GM12878 (cell line): ENCODE measurements around the gene MTX1. TPM values are rescaled to one million over a fixed set of nuclear protein-coding genes. Genes with fewer than 3 reads are reported as not detected.

Experiments used
- ATAC-seq: fragments of 200-7000 bp; cut with Tn5 transposase; 3 replicates; pipeline ENCODE4 v1.9.1; 2020; ENCODE audit warnings: mild to moderate bottlenecking, moderate library complexity
- BruUV-seq: library from RNA; stranded (reverse); fragments of 400-500 nt; replicated peaks from 2 replicates; lab custom pipeline; 2021; lab: Mats Ljungman, UMichigan
- CTCF ChIA-PET: fragments of 300-600 bp; sonication (Branson Sonifier 250); formaldehyde crosslinking; extraction: SDS; loops from one replicate; lab custom pipeline; 2021; ENCODE audit warnings: inconsistent platforms; lab: Yijun Ruan, JAX
- POLR2A ChIA-PET: fragments of 350-600 bp; formaldehyde crosslinking; extraction: SDS; loops from one replicate; lab custom pipeline; 2021; ENCODE audit warnings: inconsistent platforms; lab: Charles Lee
- RAD21 ChIA-PET: fragments of 300-600 bp; sonication (Branson Sonifier 250); formaldehyde crosslinking; loops from one replicate; lab custom pipeline; 2023; ENCODE audit warnings: antibody characterized with exemption; ENCODE audit not compliant: unreplicated experiment; lab: Charles Lee
- SMC1A ChIA-PET: fragments of 300-600 bp; sonication (Branson Sonifier 250); formaldehyde crosslinking; loops from one replicate; lab custom pipeline; 2023; ENCODE audit not compliant: unreplicated experiment, uncharacterized antibody; lab: Charles Lee
- DNase-seq: peaks from one replicate; pipeline ENCODE4 v3.0.0-alpha.2; 2011; ENCODE audit warnings: low read depth, low spot score
- FAIRE-seq: peaks from 3 replicates; lab custom pipeline; 2011; peaks lifted over from hg19 to GRCh38; lab: Jason Lieb, UNC
- H2AFZ ChIP-seq: 2 replicates; pipeline ENCODE4 v1.6.0; 2011; ENCODE audit warnings: low read depth, low read length, control low read depth; ENCODE audit not compliant: control insufficient read depth
- H3K27ac ChIP-seq: 2 replicates; pipeline ENCODE4 v1.5.1; 2011; ENCODE audit warnings: control low read depth; ENCODE audit not compliant: control insufficient read depth, insufficient read depth
- H3K27me3 ChIP-seq, 2 experiments: replicated peaks in 1 of 2; 2 replicates each; pipeline versions ENCODE4 v1.6.0 to v1.6.1; 2011; ENCODE audit warnings: low read length in 1 of 2; ENCODE audit not compliant: control insufficient read depth in 2 of 2, insufficient read depth in 2 of 2
- H3K36me3 ChIP-seq, 2 experiments: 2 replicates each; pipeline ENCODE4 v1.5.1; 2011; ENCODE audit warnings: low read length in 1 of 2; ENCODE audit not compliant: control insufficient read depth in 2 of 2, insufficient read depth in 2 of 2
- H3K4me1 ChIP-seq: 2 replicates; pipeline ENCODE4 v1.6.1; 2011; ENCODE audit warnings: mild to moderate bottlenecking, low read length, moderate library complexity, mixed read lengths; ENCODE audit not compliant: control insufficient read depth, insufficient read depth
- H3K4me2 ChIP-seq: 2 replicates; pipeline ENCODE4 v1.6.0; 2011; ENCODE audit warnings: control low read depth; ENCODE audit not compliant: control insufficient read depth, insufficient read depth
- H3K4me3 ChIP-seq: fragments of 200-600 bp; sonication (generic); 2 replicates; pipeline ENCODE4 v1.5.1; 2016
- H3K79me2 ChIP-seq: 2 replicates; pipeline ENCODE4 v1.6.0; 2011; ENCODE audit warnings: low read length; ENCODE audit not compliant: control insufficient read depth, insufficient read depth
- H3K9ac ChIP-seq: 2 replicates; pipeline ENCODE4 v1.8.0; 2011; ENCODE audit warnings: low read length, control low read depth, mixed read lengths; ENCODE audit not compliant: control insufficient read depth, insufficient read depth
- H3K9me3 ChIP-seq: replicated peaks from 3 replicates; pipeline ENCODE4 v1.5.1; 2011; ENCODE audit warnings: mild to moderate bottlenecking, low read length; ENCODE audit not compliant: control insufficient read depth, insufficient read depth
- H4K20me1 ChIP-seq: 2 replicates; pipeline ENCODE4 v1.6.0; 2011; ENCODE audit not compliant: control insufficient read depth, insufficient read depth
- BRCA1 ChIP-seq: IDR thresholded peaks from 2 replicates; pipeline ENCODE4 v1.6.1; 2011; ENCODE audit warnings: low read depth, low read length, improper control_type of control experiment
- EGR1 ChIP-seq, 2 experiments: IDR thresholded peaks; 1 replicate in 1 of 2; 2 replicates in 1 of 2; pipeline ENCODE4 v1.6.1; 2011 to 2012; ENCODE audit warnings: low read depth in 2 of 2, low read length in 2 of 2, borderline replicate concordance in 1 of 2, mild to moderate bottlenecking in 1 of 2, moderate library complexity in 1 of 2
- EP300 ChIP-seq, 2 experiments: fragments of 150-350 bp in 1 of 2; IDR thresholded peaks; 2 replicates each; pipeline ENCODE4 v1.6.1; 2011 to 2012; ENCODE audit warnings: low read depth in 2 of 2, low read length in 2 of 2, borderline replicate concordance in 1 of 2, improper control_type of control experiment in 1 of 2, inconsistent platforms in 1 of 2; ENCODE audit not compliant: control insufficient read depth in 1 of 2
- GATAD2B ChIP-seq: fragments of 450-650 bp; conservative IDR thresholded peaks from 2 replicates; pipeline ENCODE4 v1.6.1; 2017; ENCODE audit warnings: low read depth, mild to moderate bottlenecking, moderate library complexity
- HCFC1 ChIP-seq: fragments of 150-350 bp; IDR thresholded peaks from 2 replicates; pipeline ENCODE4 v1.6.1; 2014; ENCODE audit warnings: low read length
- MTA2 ChIP-seq: fragments of 450-650 bp; IDR thresholded peaks from 2 replicates; pipeline ENCODE4 v1.6.1; 2016; ENCODE audit warnings: low read depth, mild to moderate bottlenecking, moderate library complexity
- MYB ChIP-seq: fragments of 150-350 bp; IDR thresholded peaks from 2 replicates; pipeline ENCODE4 v1.6.1; 2014; ENCODE audit warnings: mild to moderate bottlenecking, low read depth, low read length, borderline replicate concordance
- NFXL1 ChIP-seq: fragments of 450-650 bp; IDR thresholded peaks from 2 replicates; pipeline ENCODE4 v1.6.1; 2017; ENCODE audit warnings: antibody characterized with exemption, mild to moderate bottlenecking, borderline replicate concordance
- TAF1 ChIP-seq: IDR thresholded peaks from 2 replicates; pipeline ENCODE4 v1.6.1; 2011; ENCODE audit warnings: mild to moderate bottlenecking, low read depth, low read length, borderline replicate concordance
- TCF7 ChIP-seq: IDR thresholded peaks from 2 replicates; pipeline ENCODE4 v1.6.1; 2014; ENCODE audit warnings: antibody characterized with exemption, borderline replicate concordance
- ZNF217 ChIP-seq: fragments of 450-650 bp; IDR thresholded peaks from 2 replicates; pipeline ENCODE4 v1.6.1; 2017; ENCODE audit warnings: antibody characterized with exemption, mild to moderate bottlenecking
- ZNF687 ChIP-seq: fragments of 450-650 bp; IDR thresholded peaks from 2 replicates; pipeline ENCODE4 v1.6.1; 2017; ENCODE audit warnings: mild to moderate bottlenecking, moderate library complexity
- ZSCAN29 ChIP-seq: fragments of 450-650 bp; IDR thresholded peaks from 2 replicates; pipeline ENCODE4 v1.6.1; 2017; ENCODE audit warnings: mild to moderate bottlenecking, moderate library complexity
- WGBS: methylation state at CpG from one replicate; pipeline ENCODE4 v1.1.6; 2016; ENCODE audit warnings: low lambda C conversion rate; ENCODE audit not compliant: insufficient replicate concordance, insufficient coverage; ENCODE audit errors: missing lambda C conversion rate; 5-methylcytosine and 5-hydroxymethylcytosine counted together
- in situ Hi-C: fragments of 300-500 bp; cut with MboI; formaldehyde crosslinking; loops from 9 replicates; pipeline ENCODE4 v1.14.3; 2018; ENCODE audit warnings: mixed read lengths
- intact Hi-C: fragments of 100-400 bp; cut with micrococcal nuclease; formaldehyde crosslinking; loops from one replicate; pipeline ENCODE4 v1.14.2; 2022; ENCODE audit not compliant: unreplicated experiment
- polyA plus RNA-seq, 11 experiments: library from polyadenylated mRNA; depleted of rRNA in 4 of 11; unstranded in 6 of 11; stranded (reverse) in 5 of 11; fragments of >200 nt; fragmentation: Nextera tagmentation in 4 of 11; fragmentation: Illumina TruSeq in 1 of 11; extraction: Ambion mirVana in 4 of 11; extraction: Trizol in 1 of 11; gene quantifications; 1 replicate in 1 of 11; 2 replicates in 10 of 11; pipeline versions ENCODE4 v1.2.1 to v1.2.3, GENCODE V29; 2011 to 2016; ENCODE audit warnings: inconsistent platforms in 2 of 11, missing spikeins in 2 of 11, low read depth in 1 of 11
- total RNA-seq, 4 experiments: library from RNA; depleted of rRNA in 3 of 4; stranded (reverse); fragments of >200 nt in 3 of 4; fragmentation: Illumina TruSeq in 1 of 4; extraction: Trizol in 1 of 4; gene quantifications; 2 replicates each; pipeline versions ENCODE4 v1.2.1 to v1.2.3, GENCODE V29; 2013 to 2021
- TF ChIP-seq, protein P1 (sequence below): fragments of 150-350 bp; IDR thresholded peaks from 2 replicates; pipeline ENCODE4 v1.6.1; 2014; ENCODE audit warnings: mild to moderate bottlenecking, low read depth, low read length

The MTX1 gene
- total and polyA plus RNA-seq, 10 of the 15 experiments (the other 5 are each of a cell fraction or from before 2014, with no cell fraction given), result 15.8 to 92.0 (median 49.1) TPM

DNA sequence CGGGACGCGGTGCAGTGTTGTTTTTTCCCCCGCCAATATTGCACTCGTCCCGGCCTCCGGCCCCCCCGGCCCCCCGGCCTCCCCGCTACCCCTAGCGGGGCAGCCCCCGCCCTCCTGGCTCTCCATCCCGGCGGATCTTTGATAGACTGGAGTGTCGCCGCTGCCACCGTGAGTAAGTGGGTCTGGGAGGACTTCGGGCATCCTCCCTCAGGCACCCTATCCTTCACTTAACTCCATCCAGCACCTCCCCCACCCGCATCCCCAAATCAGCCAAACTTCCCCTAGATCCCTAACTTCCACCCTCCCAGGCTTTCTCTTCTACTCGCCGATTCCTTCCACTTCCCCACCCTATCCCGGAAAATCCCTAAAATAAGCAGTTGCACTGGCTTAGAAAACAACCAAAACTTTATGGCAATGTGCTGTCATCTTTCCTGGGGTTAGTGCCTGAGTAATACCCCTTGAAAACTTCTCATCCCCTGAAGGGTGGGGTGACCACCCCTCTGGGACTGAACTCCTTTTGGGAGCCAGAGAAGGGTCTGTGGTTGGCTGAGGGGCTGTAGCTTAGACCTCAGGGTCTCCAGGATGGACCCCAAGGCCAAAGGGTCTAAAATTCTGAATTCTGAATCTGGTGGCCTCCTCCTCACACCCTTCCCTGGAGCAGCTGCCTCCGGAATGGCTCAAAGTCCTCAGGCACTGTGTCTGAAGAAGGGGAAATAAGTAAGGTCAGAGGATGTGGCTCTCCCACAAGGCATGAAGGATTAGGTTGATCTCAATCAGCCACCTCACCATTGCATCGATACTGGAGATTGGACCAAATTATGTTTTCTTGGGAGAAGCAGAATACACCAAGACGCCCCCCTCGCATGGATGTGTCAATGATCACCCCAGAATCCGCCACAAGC lies 13.0 kb upstream of the MTX1 start:
- Histone ChIP-seq H3K36me3 (no peaks in the 10 kb centered on the region), H3K79me2 (no peaks in the 10 kb centered on the region), H3K4me2 (no peak overlapping the region; the same call in 1 of the 2 replicates), H3K4me3 (no peak overlapping the region), H2AFZ (no peak overlapping the region), H3K27me3 (no peaks in the 10 kb centered on the region; a peak in 1 of 4 replicates), H4K20me1 (no peaks in the 10 kb centered on the region), H3K9ac (no peak overlapping the region), H3K4me1 (peaks cover 16% of the 10 kb centered on the region), H3K27ac (no peak overlapping the region), H3K9me3 (no peaks in the 10 kb centered on the region)
- POLR2A ChIA-PET, result interaction anchor here (0.6 to 3.5 kb wide), 11 partner anchors 10 to 128 kb away, joined by 3 to 77 read pairs (median 9); partner anchors contain the start of genes KRTCAP2, MTX1, THBS3 and TRIM46
- intact Hi-C loops (no loop called here), in situ Hi-C loops (no loop called here)
- no peak for DNase-seq
- no TSS peak for BruUV-seq
- no peak for FAIRE-seq
- WGBS, result 63% methylated on average over 11 of the region's 27 CpGs
- CTCF ChIA-PET, result interaction anchor here (0.9 to 5.2 kb wide), 11 partner anchors 9 to 127 kb away, joined by 3 to 244 read pairs (median 15); partner anchors contain the start of genes KRTCAP2, MTX1, THBS3 and TRIM46
- SMC1A ChIA-PET, result interaction anchor here (1.0 to 3.5 kb wide), 4 partner anchors 10 to 29 kb away, joined by 6 to 46 read pairs (median 23); partner anchors contain the start of genes KRTCAP2 and TRIM46
- RAD21 ChIA-PET, result interaction anchor here (1.2 to 3.5 kb wide), 6 partner anchors 10 to 29 kb away, joined by 3 to 77 read pairs (median 19); partner anchors contain the start of genes KRTCAP2, MTX1 and THBS3
- no peak for ATAC-seq
- TF ChIP-seq ZSCAN29 (no peak), NFXL1 (no peak), TCF7 (no peak), MYB (no peak), EP300 (IDR thresholded peaks at IDR 0.05; ENCODE audit: borderline replicate concordance in 1 of 2, control insufficient read depth in 1 of 2, low read depth in 2 of 2, low read length in 2 of 2) (no peak), GATAD2B (no peak), EGR1 (IDR thresholded peaks at IDR 0.05; ENCODE audit: borderline replicate concordance in 1 of 2, low read depth in 2 of 2, low read length in 2 of 2) (no peak), TAF1 (no peak), BRCA1 (no peak), HCFC1 (no peak), MTA2 (no peak), ZNF217 (no peak), ZNF687 (no peak)
- TF ChIP-seq, protein P1, sequence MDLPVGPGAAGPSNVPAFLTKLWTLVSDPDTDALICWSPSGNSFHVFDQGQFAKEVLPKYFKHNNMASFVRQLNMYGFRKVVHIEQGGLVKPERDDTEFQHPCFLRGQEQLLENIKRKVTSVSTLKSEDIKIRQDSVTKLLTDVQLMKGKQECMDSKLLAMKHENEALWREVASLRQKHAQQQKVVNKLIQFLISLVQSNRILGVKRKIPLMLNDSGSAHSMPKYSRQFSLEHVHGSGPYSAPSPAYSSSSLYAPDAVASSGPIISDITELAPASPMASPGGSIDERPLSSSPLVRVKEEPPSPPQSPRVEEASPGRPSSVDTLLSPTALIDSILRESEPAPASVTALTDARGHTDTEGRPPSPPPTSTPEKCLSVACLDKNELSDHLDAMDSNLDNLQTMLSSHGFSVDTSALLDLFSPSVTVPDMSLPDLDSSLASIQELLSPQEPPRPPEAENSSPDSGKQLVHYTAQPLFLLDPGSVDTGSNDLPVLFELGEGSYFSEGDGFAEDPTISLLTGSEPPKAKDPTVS, result no peak
